ENCODE measurements around the gene TUBB. TPM values are rescaled to one million over a fixed set of nuclear protein-coding genes. Genes with fewer than 3 reads are reported as not detected.

TUBB gene
- total and polyA plus RNA-seq, 2 of the 8 experiments (the other 6 are each of a cell fraction or from before 2014, with no cell fraction given), result 1,880 to 3,022 TPM

DNA sequence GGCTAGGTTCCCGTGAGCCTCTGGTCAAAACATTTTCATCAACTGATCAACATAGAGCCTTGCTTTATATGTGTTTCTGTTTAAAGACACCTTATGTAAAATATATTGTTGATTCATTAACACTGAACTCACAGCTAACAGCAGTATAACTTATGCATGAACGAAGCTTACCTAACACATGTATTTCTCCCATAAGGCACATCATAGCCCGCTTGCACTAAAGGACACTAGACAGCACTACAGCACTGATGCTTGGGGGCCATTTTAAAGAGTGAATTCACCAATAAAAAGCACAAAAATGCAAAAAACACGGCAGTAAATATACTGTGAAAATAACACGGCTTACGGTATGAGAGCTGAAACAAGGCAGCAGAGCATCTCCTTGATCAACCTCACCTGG lies 18.4 kb downstream of the TUBB start (continued):
- no peak for TF ChIP-seq SIRT6 (IDR thresholded peaks at IDR 0.05; ENCODE audit: low read length)
- no peak for TF ChIP-seq HDAC6 (IDR thresholded peaks at IDR 0.05; ENCODE audit: low read depth, low read length)
- no peak for TF ChIP-seq SAP30 (IDR thresholded peaks at IDR 0.05; ENCODE audit: insufficient read depth, insufficient replicate concordance, low read length)
- TF ChIP-seq BACH1 (IDR thresholded peaks at IDR 0.05; ENCODE audit: low read length), result no peak
- TF ChIP-seq SIN3A (conservative IDR thresholded peaks at IDR 0.05 in 1 of 2, IDR thresholded peaks at IDR 0.05 in 1 of 2; ENCODE audit: low read depth in 1 of 2, low read length in 2 of 2), result no peak
- TF ChIP-seq TBP (IDR thresholded peaks at IDR 0.05; ENCODE audit: low read depth, low read length), result no peak
- no peak for TF ChIP-seq CBX5 (IDR thresholded peaks at IDR 0.05; ENCODE audit: low read depth, low read length)
- TF ChIP-seq TCF12 (IDR thresholded peaks at IDR 0.05; ENCODE audit: low read depth, low read length), result no peak
- TF ChIP-seq SUZ12 (IDR thresholded peaks at IDR 0.05; ENCODE audit: low read length), result no peak
